Germinal center (tissue), 1 donor: ENCODE measurements around the gene NR2C1.
A peak's percentile ranks its signal among the peaks of the same experiment; 100 is the strongest.
"Not testable (repeated sequence)": the region's sequence is repeated elsewhere in the genome, so short reads cannot be mapped to it uniquely, and the experiment has no call there.

ENCODE experiments used
- DNase-seq: peaks from one replicate; pipeline ENCODE4 v3.0.0; 2012; ENCODE audit warnings: mixed read lengths, low spot score

Gene NR2C1

GRCh38 chr12:95002754-95003153, 70.7 kb downstream of the NR2C1 start:
- DNase-seq: no peak

GRCh38 chr12:94998326-94998725, 75.1 kb downstream of the NR2C1 start:
- no peak for DNase-seq

GRCh38 chr12:94997726-94998125, 75.7 kb downstream of the NR2C1 start:
- no peak for DNase-seq

GRCh38 chr12:94997061-94997460, 76.4 kb downstream of the NR2C1 start:
- no peak for DNase-seq

- DNase-seq: no peak
Observed at GRCh38 chr12:94994312-94994711, 79.1 kb downstream of the NR2C1 start.

GRCh38 chr12:94993855-94994254, 79.6 kb downstream of the NR2C1 start:
- DNase-seq: not testable (repeated sequence)

- no peak for DNase-seq
Observed at GRCh38 chr12:94990222-94990621, 83.2 kb downstream of the NR2C1 start.

- no peak for DNase-seq
Observed at GRCh38 chr12:94988471-94988870, 84.9 kb downstream of the NR2C1 start.

GRCh38 chr12:94987801-94988200, 85.6 kb downstream of the NR2C1 start:
- DNase-seq: no peak

- no peak for DNase-seq
Observed at GRCh38 chr12:94987076-94987669, 86.2 kb downstream of the NR2C1 start.

- not testable (repeated sequence) for DNase-seq
Observed at GRCh38 chr12:94985099-94985498, 88.3 kb downstream of the NR2C1 start.

GRCh38 chr12:94983321-94983720, 90.1 kb downstream of the NR2C1 start:
- DNase-seq: no peak

GRCh38 chr12:94982456-94982855, 91.0 kb downstream of the NR2C1 start:
- DNase-seq: no peak

- no peak for DNase-seq
Observed at GRCh38 chr12:94980577-94980976, 92.8 kb downstream of the NR2C1 start.

- no peak for DNase-seq
Observed at GRCh38 chr12:94979941-94980340, 93.5 kb downstream of the NR2C1 start.

- DNase-seq: no peak
Observed at GRCh38 chr12:94977766-94978468, 95.5 kb downstream of the NR2C1 start.

GRCh38 chr12:94973221-94973620, 100.2 kb downstream of the NR2C1 start:
- DNase-seq: peak; percentile 34

- no peak for DNase-seq
Observed at GRCh38 chr12:94972795-94973194, 100.6 kb downstream of the NR2C1 start.

- DNase-seq: no peak
Observed at GRCh38 chr12:94971923-94972322, 101.5 kb downstream of the NR2C1 start.

GRCh38 chr12:94970560-94970959, 102.9 kb downstream of the NR2C1 start:
- no peak for DNase-seq
